GM21515 (cell line): ENCODE measurements around the gene DVL1.
"Not testable (repeated sequence)": the region's sequence is repeated elsewhere in the genome, so short reads cannot be mapped to it uniquely, and the experiment has no call there.

Experiments
- ATAC-seq: cut with Tn5 transposase; IDR thresholded peaks from one replicate; pipeline ENCODE4 v1.9.1; 2021; ENCODE audit not compliant: unreplicated experiment

The DVL1 gene

GRCh38 chr1:1373815-1374588, 24.8 kb upstream of the DVL1 start:
- ATAC-seq, result no peak

- no peak for ATAC-seq
These were observed 24.0 kb upstream of the DVL1 start for GRCh38 chr1:1373051-1373814.

- ATAC-seq, result no peak
These were observed 22.8 kb upstream of the DVL1 start for GRCh38 chr1:1371746-1372711.

GRCh38 chr1:1371364-1371745, 22.1 kb upstream of the DVL1 start:
- no peak for ATAC-seq

- no peak for ATAC-seq
These were observed 21.6 kb upstream of the DVL1 start for GRCh38 chr1:1370771-1371300.

GRCh38 chr1:1370094-1370493, 20.9 kb upstream of the DVL1 start:
- not testable (repeated sequence) for ATAC-seq

GRCh38 chr1:1367315-1367714, 18.1 kb upstream of the DVL1 start:
- ATAC-seq, result no peak

- ATAC-seq, result no peak
These were observed 17.5 kb upstream of the DVL1 start for GRCh38 chr1:1366699-1367066.

- ATAC-seq, result no peak
These were observed 16.9 kb upstream of the DVL1 start for GRCh38 chr1:1365875-1366698.

- ATAC-seq, result no peak
These were observed 15.0 kb upstream of the DVL1 start for GRCh38 chr1:1364266-1364665.

- no peak for ATAC-seq
These were observed 12.8 kb upstream of the DVL1 start for GRCh38 chr1:1361982-1362423.

GRCh38 chr1:1361233-1361981, 12.2 kb upstream of the DVL1 start:
- ATAC-seq, result no peak

- ATAC-seq, result no peak
These were observed 11.4 kb upstream of the DVL1 start for GRCh38 chr1:1360506-1361169.

- no peak for ATAC-seq
These were observed 10.6 kb upstream of the DVL1 start for GRCh38 chr1:1359664-1360468.

GRCh38 chr1:1359308-1359663, 10.1 kb upstream of the DVL1 start:
- ATAC-seq, result no peak

GRCh38 chr1:1358433-1359271, 9.4 kb upstream of the DVL1 start, which contains the start of gene MXRA8:
TSS of gene MXRA8 (minus strand) at chr1:1358555. CDS start at chr1:1358504, 51 bp downstream.
- ATAC-seq, result no peak

GRCh38 chr1:1357871-1358432, 8.7 kb upstream of the DVL1 start:
- ATAC-seq, result no peak
